ENCODE data around the gene PRKG2.

DNA sequence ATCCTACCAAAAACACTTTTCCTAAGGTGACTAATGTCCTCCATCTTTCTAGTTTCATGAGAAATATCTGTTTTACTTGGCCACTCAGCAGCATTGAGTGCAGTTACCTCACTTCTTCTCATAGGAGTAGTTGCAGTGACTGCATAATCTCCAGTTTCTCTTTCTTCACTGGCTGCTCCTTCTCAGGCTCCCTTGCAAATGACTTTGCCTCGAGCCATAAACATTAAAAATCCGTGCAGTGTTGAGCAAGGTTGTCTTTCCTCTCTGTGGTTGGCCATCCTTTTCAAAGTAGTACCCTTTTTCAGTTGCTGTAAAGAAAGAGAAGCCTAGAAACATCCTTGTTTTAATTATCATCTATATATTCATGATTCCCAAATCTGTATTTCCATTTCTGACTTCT lies 10.2 kb upstream of the PRKG2 start:
- TF ChIP-seq, protein P1, sequence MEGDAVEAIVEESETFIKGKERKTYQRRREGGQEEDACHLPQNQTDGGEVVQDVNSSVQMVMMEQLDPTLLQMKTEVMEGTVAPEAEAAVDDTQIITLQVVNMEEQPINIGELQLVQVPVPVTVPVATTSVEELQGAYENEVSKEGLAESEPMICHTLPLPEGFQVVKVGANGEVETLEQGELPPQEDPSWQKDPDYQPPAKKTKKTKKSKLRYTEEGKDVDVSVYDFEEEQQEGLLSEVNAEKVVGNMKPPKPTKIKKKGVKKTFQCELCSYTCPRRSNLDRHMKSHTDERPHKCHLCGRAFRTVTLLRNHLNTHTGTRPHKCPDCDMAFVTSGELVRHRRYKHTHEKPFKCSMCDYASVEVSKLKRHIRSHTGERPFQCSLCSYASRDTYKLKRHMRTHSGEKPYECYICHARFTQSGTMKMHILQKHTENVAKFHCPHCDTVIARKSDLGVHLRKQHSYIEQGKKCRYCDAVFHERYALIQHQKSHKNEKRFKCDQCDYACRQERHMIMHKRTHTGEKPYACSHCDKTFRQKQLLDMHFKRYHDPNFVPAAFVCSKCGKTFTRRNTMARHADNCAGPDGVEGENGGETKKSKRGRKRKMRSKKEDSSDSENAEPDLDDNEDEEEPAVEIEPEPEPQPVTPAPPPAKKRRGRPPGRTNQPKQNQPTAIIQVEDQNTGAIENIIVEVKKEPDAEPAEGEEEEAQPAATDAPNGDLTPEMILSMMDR (IDR thresholded peaks at IDR 0.05; ENCODE audit: extremely low read depth in 1 of 2, insufficient read depth in 1 of 2, low read depth in 1 of 2, low read length in 2 of 2): no peak
- TF ChIP-seq, protein P2, sequence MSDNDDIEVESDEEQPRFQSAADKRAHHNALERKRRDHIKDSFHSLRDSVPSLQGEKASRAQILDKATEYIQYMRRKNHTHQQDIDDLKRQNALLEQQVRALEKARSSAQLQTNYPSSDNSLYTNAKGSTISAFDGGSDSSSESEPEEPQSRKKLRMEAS (IDR thresholded peaks at IDR 0.05; ENCODE audit: insufficient read depth, insufficient read length): no peak
- TF ChIP-seq MYC (IDR thresholded peaks at IDR 0.05; ENCODE audit: low read depth, low read length) (no peak), POLR2AphosphoS5 (IDR thresholded peaks at IDR 0.05; ENCODE audit: insufficient read depth, low read depth, low read length) (no peak), POLR2A (IDR thresholded peaks at IDR 0.05; ENCODE audit: low read depth, low read length) (no peak)

Measured in endothelial cell of umbilical vein (primary cell).